Trophoblast cell (in vitro differentiated cells and primary cell): ENCODE results near the gene MSANTD1.

ENCODE experiments used
- DNase-seq, 2 donors: peaks; one replicate each; pipeline ENCODE4 v3.0.0-alpha.2; 2016
- H2AFZ ChIP-seq: 2 replicates; pipeline ENCODE4 v1.6.1; 2013; ENCODE audit warnings: low read length, moderate library complexity, mild to moderate bottlenecking; ENCODE audit not compliant: insufficient read depth, poor library complexity
- H2AK5ac ChIP-seq: 2 replicates; pipeline ENCODE4 v1.6.1; 2013; ENCODE audit warnings: mild to moderate bottlenecking, low read length
- H2BK120ac ChIP-seq: 2 replicates; pipeline ENCODE4 v1.6.1; 2013; ENCODE audit warnings: low read length, mild to moderate bottlenecking, moderate library complexity; ENCODE audit not compliant: insufficient read depth, poor library complexity
- H2BK12ac ChIP-seq: 2 replicates; pipeline ENCODE4 v1.6.1; 2013; ENCODE audit warnings: mild to moderate bottlenecking, low read length, moderate library complexity
- H2BK5ac ChIP-seq: 2 replicates; pipeline ENCODE4 v1.6.1; 2013; ENCODE audit warnings: low read length, low read depth, moderate library complexity, mild to moderate bottlenecking; ENCODE audit not compliant: poor library complexity
- H3K14ac ChIP-seq: 2 replicates; pipeline ENCODE4 v1.6.1; 2013; ENCODE audit warnings: mild to moderate bottlenecking, low read length
- H3K18ac ChIP-seq: 2 replicates; pipeline ENCODE4 v1.6.1; 2013; ENCODE audit warnings: mild to moderate bottlenecking, low read length
- H3K23ac ChIP-seq: 2 replicates; pipeline ENCODE4 v1.6.1; 2013; ENCODE audit warnings: low read length
- H3K27ac ChIP-seq: 2 replicates; pipeline ENCODE4 v1.5.1; 2013; ENCODE audit warnings: low read depth, mild to moderate bottlenecking, inconsistent platforms, low read length, moderate library complexity
- H3K27me3 ChIP-seq: 2 replicates; pipeline ENCODE4 v1.6.1; 2013; ENCODE audit warnings: inconsistent platforms, mild to moderate bottlenecking, low read length, moderate library complexity; ENCODE audit not compliant: insufficient read depth
- H3K36me3 ChIP-seq, 2 experiments: 1 replicate in 1 of 2; 2 replicates in 1 of 2; pipeline ENCODE4 v1.6.1; 2013; ENCODE audit warnings: low read length in 2 of 2, mild to moderate bottlenecking in 2 of 2, moderate library complexity in 1 of 2; ENCODE audit not compliant: insufficient read depth in 2 of 2, control insufficient read depth in 1 of 2
- H3K4ac ChIP-seq: 2 replicates; pipeline ENCODE4 v1.6.1; 2013; ENCODE audit warnings: low read depth, mild to moderate bottlenecking, low read length, moderate library complexity
- H3K4me1 ChIP-seq, 2 experiments: 1 replicate in 1 of 2; 2 replicates in 1 of 2; pipeline ENCODE4 v1.6.1; 2013; ENCODE audit warnings: low read length in 2 of 2, mild to moderate bottlenecking in 2 of 2, moderate library complexity in 1 of 2; ENCODE audit not compliant: insufficient read depth in 2 of 2, control insufficient read depth in 1 of 2
- H3K4me2 ChIP-seq: 2 replicates; pipeline ENCODE4 v1.6.1; 2013; ENCODE audit warnings: inconsistent platforms, mild to moderate bottlenecking, low read length, moderate library complexity
- H3K4me3 ChIP-seq: 2 replicates; pipeline ENCODE4 v1.5.1; 2013; ENCODE audit warnings: mild to moderate bottlenecking, low read depth, low read length, inconsistent platforms
- H3K79me1 ChIP-seq: one replicate; pipeline ENCODE4 v1.6.1; 2013; ENCODE audit warnings: low read length
- H3K79me2 ChIP-seq: 2 replicates; pipeline ENCODE4 v1.6.1; 2013; ENCODE audit warnings: low read length, mild to moderate bottlenecking; ENCODE audit not compliant: control insufficient read depth, insufficient read depth, poor library complexity
- H3K9ac ChIP-seq: 2 replicates; pipeline ENCODE4 v1.6.1; 2013; ENCODE audit warnings: mild to moderate bottlenecking, low read length
- H3K9me3 ChIP-seq: 2 replicates; pipeline ENCODE4 v1.6.1; 2013; ENCODE audit warnings: low read depth, mild to moderate bottlenecking, control low read depth, inconsistent platforms, low read length; ENCODE audit not compliant: insufficient read depth
- H4K12ac ChIP-seq: 2 replicates; pipeline ENCODE4 v1.6.1; 2013; ENCODE audit warnings: low read depth, mild to moderate bottlenecking, low read length, moderate library complexity
- H4K8ac ChIP-seq: 2 replicates; pipeline ENCODE4 v1.6.1; 2013; ENCODE audit warnings: low read depth, mild to moderate bottlenecking, low read length, moderate library complexity
- H4K91ac ChIP-seq: one replicate; pipeline ENCODE4 v1.6.1; 2013; ENCODE audit warnings: low read depth, mild to moderate bottlenecking, low read length, moderate library complexity
- WGBS: extraction: QIAGEN DNeasy Blood & Tissue Kit; methylation state at CpG from one replicate; pipeline ENCODE4 v1.1.7; 2013; ENCODE audit warnings: missing lambda C conversion rate; ENCODE audit not compliant: insufficient read length, insufficient coverage; ENCODE audit errors: extremely low coverage; 5-methylcytosine and 5-hydroxymethylcytosine counted together

Gene MSANTD1

GRCh38 chr4:3301450-3302172 is 52.7 kb downstream of the MSANTD1 start:
- Histone ChIP-seq H3K4me2 (no peak overlapping the region), H3K79me1 (no peaks in the 10 kb centered on the region), H4K91ac (no peak overlapping the region), H3K9me3 (no peaks in the 10 kb centered on the region), H3K14ac (no peak overlapping the region), H4K8ac (no peak overlapping the region), H2BK12ac (no peak overlapping the region), H2BK5ac (no peak overlapping the region), H3K27me3 (no peaks in the 10 kb centered on the region), H2BK120ac (no peak overlapping the region), H2AFZ (no peak overlapping the region), H3K4me1 (peaks cover 0 to 5% of the 10 kb centered on the region in 2 experiments), H3K9ac (no peak overlapping the region), H3K79me2 (no peaks in the 10 kb centered on the region), H3K4me3 (no peak overlapping the region), H3K23ac (no peak overlapping the region), H3K27ac (no peak overlapping the region), H3K4ac (no peak overlapping the region), H2AK5ac (no peak overlapping the region), H4K12ac (no peak overlapping the region), H3K18ac (no peak overlapping the region), H3K36me3 (no peaks in the 10 kb centered on the region)
- DNase-seq, result no peak
- WGBS, result no CpG with 5 or more reads among the region's 15 CpGs

GRCh38 chr4:3302173-3302785 is 53.3 kb downstream of the MSANTD1 start:
- Histone ChIP-seq H3K23ac (no peak overlapping the region), H2BK12ac (no peak overlapping the region), H3K9me3 (no peaks in the 10 kb centered on the region), H3K27ac (no peak overlapping the region), H3K4me3 (no peak overlapping the region), H2BK120ac (no peak overlapping the region), H3K18ac (no peak overlapping the region), H2AFZ (no peak overlapping the region), H2AK5ac (no peak overlapping the region), H3K4me1 (peaks cover 0 to 3% of the 10 kb centered on the region in 2 experiments), H4K91ac (no peak overlapping the region), H2BK5ac (no peak overlapping the region), H4K12ac (no peak overlapping the region), H3K36me3 (no peaks in the 10 kb centered on the region), H3K27me3 (no peaks in the 10 kb centered on the region), H3K4me2 (no peak overlapping the region), H3K9ac (no peak overlapping the region), H3K4ac (no peak overlapping the region), H3K14ac (no peak overlapping the region), H3K79me1 (no peaks in the 10 kb centered on the region), H3K79me2 (no peaks in the 10 kb centered on the region), H4K8ac (no peak overlapping the region)
- no peak for DNase-seq
- no CpG with 5 or more reads among the region's 17 CpGs for WGBS

- Histone ChIP-seq H3K14ac (no peak overlapping the region), H3K79me1 (no peaks in the 10 kb centered on the region), H4K12ac (no peak overlapping the region), H3K4ac (no peak overlapping the region), H3K23ac (no peak overlapping the region), H3K36me3 (no peaks in the 10 kb centered on the region), H3K4me1 (peaks cover 0 to 3% of the 10 kb centered on the region in 2 experiments), H2BK120ac (no peak overlapping the region), H3K18ac (no peak overlapping the region), H2AFZ (no peak overlapping the region), H3K4me2 (no peak overlapping the region), H3K79me2 (no peaks in the 10 kb centered on the region), H4K91ac (no peak overlapping the region), H2AK5ac (no peak overlapping the region), H3K27ac (no peak overlapping the region), H4K8ac (no peak overlapping the region), H2BK5ac (no peak overlapping the region), H3K9me3 (peaks cover 2% of the 10 kb centered on the region), H3K9ac (no peak overlapping the region), H2BK12ac (no peak overlapping the region), H3K27me3 (no peaks in the 10 kb centered on the region), H3K4me3 (no peak overlapping the region)
- DNase-seq, result no peak
- WGBS, result no CpG with 5 or more reads among the region's 16 CpGs
These were observed 54.0 kb downstream of the MSANTD1 start for GRCh38 chr4:3302786-3303564.

GRCh38 chr4:3303565-3303824 is 54.5 kb downstream of the MSANTD1 start:
- H3K9me3 ChIP-seq, result peaks cover 2% of the 10 kb centered on the region
- H4K12ac ChIP-seq, result no peak overlapping the region
- no CpG with 5 or more reads among the region's 2 CpGs for WGBS
- H2BK12ac ChIP-seq, result no peak overlapping the region
- no peak overlapping the region for H2BK5ac ChIP-seq
- no peaks in the 10 kb centered on the region for H3K36me3 ChIP-seq
- H4K8ac ChIP-seq, result no peak overlapping the region
- H3K18ac ChIP-seq, result no peak overlapping the region
- no peaks in the 10 kb centered on the region for H3K27me3 ChIP-seq
- DNase-seq, result no peak
- H3K4me2 ChIP-seq, result no peak overlapping the region
- no peak overlapping the region for H4K91ac ChIP-seq
- H3K79me2 ChIP-seq, result no peaks in the 10 kb centered on the region
- H2AFZ ChIP-seq, result no peak overlapping the region
- H3K4ac ChIP-seq, result no peak overlapping the region
- no peak overlapping the region for H2AK5ac ChIP-seq
- H3K27ac ChIP-seq, result no peak overlapping the region
- no peak overlapping the region for H3K4me3 ChIP-seq
- no peak overlapping the region for H3K9ac ChIP-seq
- no peak overlapping the region for H2BK120ac ChIP-seq
- no peaks in the 10 kb centered on the region for H3K79me1 ChIP-seq
- H3K14ac ChIP-seq, result no peak overlapping the region
- H3K23ac ChIP-seq, result no peak overlapping the region
- peaks cover 0 to 3% of the 10 kb centered on the region in 2 experiments for H3K4me1 ChIP-seq
